HG03571 (cell line): Measurements from ENCODE around the gene TEX2.

Experiments
- ATAC-seq: cut with Tn5 transposase; IDR thresholded peaks from one replicate; pipeline ENCODE4 v1.9.1; 2021; ENCODE audit not compliant: unreplicated experiment

Gene TEX2

GRCh38 chr17:64263000-64263766 is at the start of gene TEX2:
Gene TEX2, minus strand, starts transcription at chr17:64263260. Its CDS starts 49,043 bp downstream, at chr17:64214217.
- peak; percentile 87 for ATAC-seq

GRCh38 chr17:64309710-64310109 is 46.6 kb upstream of the TEX2 start:
- no peak for ATAC-seq

- no peak for ATAC-seq
Measured at GRCh38 chr17:64309021-64309420, 46.0 kb upstream of the TEX2 start.

GRCh38 chr17:64306850-64307463 is 43.9 kb upstream of the TEX2 start:
- ATAC-seq = no peak

GRCh38 chr17:64304551-64304950 is 41.5 kb upstream of the TEX2 start:
- no peak for ATAC-seq

GRCh38 chr17:64300699-64300965 is 37.6 kb upstream of the TEX2 start:
- ATAC-seq = no peak

- ATAC-seq = no peak
Measured at GRCh38 chr17:64297467-64298088, 34.5 kb upstream of the TEX2 start.

- ATAC-seq = no peak
Measured at GRCh38 chr17:64296246-64296645, 33.2 kb upstream of the TEX2 start.

- ATAC-seq = no peak
Measured at GRCh38 chr17:64295146-64295545, 32.1 kb upstream of the TEX2 start.

GRCh38 chr17:64291268-64291851 is 28.3 kb upstream of the TEX2 start:
- no peak for ATAC-seq

- ATAC-seq = no peak
Measured at GRCh38 chr17:64289741-64290141, 26.7 kb upstream of the TEX2 start.

GRCh38 chr17:64282753-64283080 is 19.7 kb upstream of the TEX2 start:
- no peak for ATAC-seq

- no peak for ATAC-seq
Measured at GRCh38 chr17:64281962-64282752, 19.1 kb upstream of the TEX2 start.

- ATAC-seq = no peak
Measured at GRCh38 chr17:64278614-64279013, 15.6 kb upstream of the TEX2 start.

- no peak for ATAC-seq
Measured at GRCh38 chr17:64277831-64278562, 14.9 kb upstream of the TEX2 start.

GRCh38 chr17:64276961-64277505 is 14.0 kb upstream of the TEX2 start:
- no peak for ATAC-seq

GRCh38 chr17:64275016-64275415 is 12.0 kb upstream of the TEX2 start:
- no peak for ATAC-seq

- ATAC-seq = no peak
Measured at GRCh38 chr17:64273006-64273405, 9.9 kb upstream of the TEX2 start.

- no peak for ATAC-seq
Measured at GRCh38 chr17:64270885-64271284, 7.8 kb upstream of the TEX2 start.
